Measurements from ENCODE around the gene LIG1. TPM values are rescaled to one million over a fixed set of nuclear protein-coding genes. Genes with fewer than 3 reads are reported as not detected.

The LIG1 gene
- total RNA-seq, 1 experiment from 2014 or later: 115 TPM

GRCh38 chr19:48213959-48214358 lies 43.8 kb upstream of the LIG1 start:
- H3K56ac ChIP-seq (ENCODE audit: insufficient read length, low read depth, low read length): no peak overlapping the region
- no peak overlapping the region for H2AK5ac ChIP-seq (ENCODE audit: insufficient read length, low read length)
- no peaks in the 10 kb centered on the region; the same call in none of the 2 replicates for H3K27me3 Mint-ChIP-seq (ENCODE audit: low read depth)
- no peak overlapping the region for H4K8ac ChIP-seq (replicated peaks; ENCODE audit: insufficient read length, low read depth, low read length)
- no peak overlapping the region for H3T11ph ChIP-seq (ENCODE audit: low read length)
- no peaks in the 10 kb centered on the region for H3K79me1 ChIP-seq (ENCODE audit: insufficient read depth, low read depth, low read length, poor library complexity, severe bottlenecking)
- H2BK15ac ChIP-seq (ENCODE audit: low read depth, low read length): no peak overlapping the region
- no peak overlapping the region for H2BK5ac ChIP-seq (ENCODE audit: insufficient read length, low read length)
- no peak overlapping the region for H3K4me2 ChIP-seq (ENCODE audit: insufficient read depth, insufficient read length, low read length)
- H3K27me3 ChIP-seq (ENCODE audit: insufficient read depth, low read length): no peaks in the 10 kb centered on the region
- no peak overlapping the region; a peak in 2 of 7 replicates for H3K27ac Mint-ChIP-seq
- H3K4me3 Mint-ChIP-seq: no peak overlapping the region
- no peak overlapping the region for H3K23ac ChIP-seq (ENCODE audit: insufficient read length, low read depth, low read length)
- no peak overlapping the region for H3K18ac ChIP-seq (ENCODE audit: insufficient read length, low read depth, low read length)
- no peak overlapping the region for H3K14ac ChIP-seq (ENCODE audit: insufficient read depth, low read length)
- H2AFZ ChIP-seq (ENCODE audit: low read length): no peak overlapping the region
- H2BK120ac ChIP-seq (ENCODE audit: low read depth, low read length, poor library complexity, severe bottlenecking): no peak overlapping the region
- no peak overlapping the region for H4K5ac ChIP-seq (ENCODE audit: insufficient read length, low read depth, low read length)
- H3K9me3 Mint-ChIP-seq: no peaks in the 10 kb centered on the region
- no peak overlapping the region for H2BK12ac ChIP-seq (ENCODE audit: insufficient read length, low read depth, low read length)
- no peak overlapping the region for H3K27ac ChIP-seq (ENCODE audit: insufficient read length, low read depth, low read length)
- H4K91ac ChIP-seq (ENCODE audit: insufficient read length, low read depth, low read length): no peak overlapping the region
- no peak overlapping the region for H3K4ac ChIP-seq (ENCODE audit: low read depth, low read length)
- no peaks in the 10 kb centered on the region for H3K9me3 ChIP-seq (ENCODE audit: control insufficient read depth, low read depth, low read length)
- H3K4me1 ChIP-seq (ENCODE audit: insufficient read depth, low read length): no peaks in the 10 kb centered on the region
- peaks cover 5 to 7% of the 10 kb centered on the region in 2 experiments; a peak in 3 of 4 replicates for H3K4me1 Mint-ChIP-seq
- no peak overlapping the region for H3K9ac ChIP-seq (ENCODE audit: extremely low read depth, insufficient read length, low read length)
- H3K79me2 ChIP-seq (ENCODE audit: insufficient read depth, low read length): no peaks in the 10 kb centered on the region
- H3K36me3 Mint-ChIP-seq (ENCODE audit: insufficient read depth in 1 of 3, low read depth in 3 of 3): peaks cover 0 to 10% (median 0%) of the 10 kb centered on the region in 3 experiments; a peak in 4 of 7 replicates
- no peaks in the 10 kb centered on the region for H3K23me2 ChIP-seq (ENCODE audit: insufficient read length, low read depth, low read length, poor library complexity, severe bottlenecking)
- no peak for DNase-seq
- no peaks in the 10 kb centered on the region for H4K20me1 ChIP-seq (ENCODE audit: control insufficient read depth, insufficient read depth, insufficient read length)
- no CpG with 5 or more reads among the region's 5 CpGs for WGBS (ENCODE audit: extremely low coverage, insufficient read length, low lambda C conversion rate)
- no peak overlapping the region for H2BK20ac ChIP-seq (ENCODE audit: low read depth, low read length, poor library complexity, severe bottlenecking)
- TF ChIP-seq, protein P1, sequence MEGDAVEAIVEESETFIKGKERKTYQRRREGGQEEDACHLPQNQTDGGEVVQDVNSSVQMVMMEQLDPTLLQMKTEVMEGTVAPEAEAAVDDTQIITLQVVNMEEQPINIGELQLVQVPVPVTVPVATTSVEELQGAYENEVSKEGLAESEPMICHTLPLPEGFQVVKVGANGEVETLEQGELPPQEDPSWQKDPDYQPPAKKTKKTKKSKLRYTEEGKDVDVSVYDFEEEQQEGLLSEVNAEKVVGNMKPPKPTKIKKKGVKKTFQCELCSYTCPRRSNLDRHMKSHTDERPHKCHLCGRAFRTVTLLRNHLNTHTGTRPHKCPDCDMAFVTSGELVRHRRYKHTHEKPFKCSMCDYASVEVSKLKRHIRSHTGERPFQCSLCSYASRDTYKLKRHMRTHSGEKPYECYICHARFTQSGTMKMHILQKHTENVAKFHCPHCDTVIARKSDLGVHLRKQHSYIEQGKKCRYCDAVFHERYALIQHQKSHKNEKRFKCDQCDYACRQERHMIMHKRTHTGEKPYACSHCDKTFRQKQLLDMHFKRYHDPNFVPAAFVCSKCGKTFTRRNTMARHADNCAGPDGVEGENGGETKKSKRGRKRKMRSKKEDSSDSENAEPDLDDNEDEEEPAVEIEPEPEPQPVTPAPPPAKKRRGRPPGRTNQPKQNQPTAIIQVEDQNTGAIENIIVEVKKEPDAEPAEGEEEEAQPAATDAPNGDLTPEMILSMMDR (conservative IDR thresholded peaks at IDR 0.05): no peak

All from H9 (cell line).